HG02610 (cell line): Measurements from ENCODE around the gene RASEF.
"Not testable (repeated sequence)": the region's sequence is repeated elsewhere in the genome, so short reads cannot be mapped to it uniquely, and the experiment has no call there.

Source experiments
- ATAC-seq: cut with Tn5 transposase; IDR thresholded peaks from one replicate; pipeline ENCODE4 v1.9.1; 2021; ENCODE audit warnings: mild to moderate bottlenecking, moderate library complexity; ENCODE audit not compliant: unreplicated experiment

The RASEF gene

GRCh38 chr9:83062651-83063527 lies at the start of gene RASEF:
Gene RASEF, minus strand, starts transcription at chr9:83063142. Its CDS starts 275 bp downstream, at chr9:83062867.
- no peak for ATAC-seq

- ATAC-seq = no peak
These were observed 48.2 kb upstream of the RASEF start for GRCh38 chr9:83111169-83111568.

- no peak for ATAC-seq
These were observed 46.4 kb upstream of the RASEF start for GRCh38 chr9:83109296-83109695.

- ATAC-seq = no peak
These were observed 45.3 kb upstream of the RASEF start for GRCh38 chr9:83108208-83108607.

GRCh38 chr9:83106772-83107171 lies 43.8 kb upstream of the RASEF start:
- no peak for ATAC-seq

- ATAC-seq = no peak
These were observed 43.3 kb upstream of the RASEF start for GRCh38 chr9:83106263-83106662.

- no peak for ATAC-seq
These were observed 34.7 kb upstream of the RASEF start for GRCh38 chr9:83097633-83098032.

GRCh38 chr9:83093311-83093710 lies 30.4 kb upstream of the RASEF start:
- ATAC-seq = not testable (repeated sequence)

GRCh38 chr9:83081846-83082245 lies 18.9 kb upstream of the RASEF start:
- ATAC-seq = no peak

- no peak for ATAC-seq
These were observed 18.1 kb upstream of the RASEF start for GRCh38 chr9:83081010-83081409.

- not testable (repeated sequence) for ATAC-seq
These were observed 13.0 kb upstream of the RASEF start for GRCh38 chr9:83075932-83076331.

GRCh38 chr9:83072498-83072897 lies 9.6 kb upstream of the RASEF start:
- not testable (repeated sequence) for ATAC-seq

GRCh38 chr9:83071626-83072025 lies 8.7 kb upstream of the RASEF start:
- ATAC-seq = no peak

GRCh38 chr9:83070261-83070660 lies 7.3 kb upstream of the RASEF start:
- no peak for ATAC-seq

GRCh38 chr9:83069651-83070050 lies 6.7 kb upstream of the RASEF start:
- ATAC-seq = no peak

- ATAC-seq = no peak
These were observed 5.5 kb upstream of the RASEF start for GRCh38 chr9:83068414-83068813.

- no peak for ATAC-seq
These were observed 4.6 kb upstream of the RASEF start for GRCh38 chr9:83067579-83067978.

GRCh38 chr9:83066771-83067170 lies 3.8 kb upstream of the RASEF start:
- ATAC-seq = no peak

GRCh38 chr9:83065233-83065632 lies 2.3 kb upstream of the RASEF start:
- no peak for ATAC-seq

GRCh38 chr9:83061990-83062650 lies 822 bp downstream of the RASEF start:
- ATAC-seq = no peak

GRCh38 chr9:83061036-83061435 lies 1.9 kb downstream of the RASEF start:
- ATAC-seq = no peak

GRCh38 chr9:83060556-83060955 lies 2.4 kb downstream of the RASEF start:
- no peak for ATAC-seq
